ENCODE measurements around the gene PLK3. TPM values are rescaled to one million over a fixed set of nuclear protein-coding genes. Genes with fewer than 3 reads are reported as not detected.
A peak's percentile ranks its signal among the peaks of the same experiment; 100 is the strongest.

PLK3 gene
- total RNA-seq, 4 donors from 2014 or later = 7.4 to 18.4 (median 13.6) TPM

GRCh38 chr1:44817307-44817706 lies 17.1 kb downstream of the PLK3 start:
- no peak for DNase-seq
- Histone ChIP-seq H3K27ac (no peak overlapping the region), H3K9me3 (no peaks in the 10 kb centered on the region), H3K4me1 (peaks cover 4 to 34% of the 10 kb centered on the region in 2 donors), H3K4me3 (replicated peaks in 1 of 3) (no peak overlapping the region), H3K36me3 (no peaks in the 10 kb centered on the region), H3K27me3 (no peaks in the 10 kb centered on the region)
- intact Hi-C loops (cut with DNase I) = no loop called here
- TF ChIP-seq CTCF (IDR thresholded peaks at IDR 0.05) = no peak
- TF ChIP-seq POLR2A (IDR thresholded peaks at IDR 0.05) = no peak
- WGBS, 2 donors = 95 to 97% methylated on average over 2 of the region's 2 CpGs

- TF ChIP-seq CTCF (IDR thresholded peaks at IDR 0.05) (no peak), POLR2A (IDR thresholded peaks at IDR 0.05) (no peak)
- H3K9me3 ChIP-seq = no peaks in the 10 kb centered on the region
- DNase-seq = peak in 1 of 2 donors; percentile 1
- WGBS, 2 donors = 94 to 97% methylated on average over 11 of the region's 11 CpGs
- no peaks in the 10 kb centered on the region for H3K36me3 ChIP-seq
- no peaks in the 10 kb centered on the region for H3K27me3 ChIP-seq
- H3K4me3 ChIP-seq (replicated peaks in 1 of 3) = no peak overlapping the region
- H3K27ac ChIP-seq = no peak overlapping the region
- peaks cover 4 to 31% of the 10 kb centered on the region in 2 donors for H3K4me1 ChIP-seq
- intact Hi-C loops (cut with DNase I) = no loop called here
Measured at GRCh38 chr1:44817771-44818495, 17.8 kb downstream of the PLK3 start.

GRCh38 chr1:44819196-44819607 lies 19.0 kb downstream of the PLK3 start:
- Histone ChIP-seq H3K4me1 (peaks cover 4 to 25% of the 10 kb centered on the region in 2 donors), H3K27me3 (no peaks in the 10 kb centered on the region), H3K36me3 (no peaks in the 10 kb centered on the region), H3K4me3 (replicated peaks in 1 of 3) (peak overlapping the region in 2 of 3 donors; percentile 20 to 38), H3K9me3 (no peaks in the 10 kb centered on the region), H3K27ac (peak overlapping the region; percentile 97 to 98 (median 97))
- intact Hi-C loops (cut with DNase I) = no loop called here
- TF ChIP-seq POLR2A (IDR thresholded peaks at IDR 0.05) (no peak), CTCF (IDR thresholded peaks at IDR 0.05) (peak in 1 of 6 experiments; percentile 5)
- DNase-seq = no peak
- 3 to 5% methylated on average over 13 of the region's 13 CpGs for WGBS, 2 donors

GRCh38 chr1:44819608-44820327 lies 19.6 kb downstream of the PLK3 start:
- no peaks in the 10 kb centered on the region for H3K9me3 ChIP-seq
- no peaks in the 10 kb centered on the region for H3K27me3 ChIP-seq
- peaks cover 4 to 25% of the 10 kb centered on the region in 2 donors for H3K4me1 ChIP-seq
- peak; percentile 89 for DNase-seq
- intact Hi-C loops (cut with DNase I) = no loop called here
- H3K4me3 ChIP-seq (replicated peaks in 1 of 3) = peak overlapping the region in 1 of 3 donors; percentile 38
- peak in 1 of 6 experiments; percentile 17 for TF ChIP-seq CTCF (IDR thresholded peaks at IDR 0.05)
- peak in 1 of 2 donors; percentile 80 for TF ChIP-seq POLR2A (IDR thresholded peaks at IDR 0.05)
- H3K27ac ChIP-seq = peak overlapping the region; percentile 97 to 98 (median 97)
- 0 to 1% methylated on average over 33 of the region's 33 CpGs for WGBS, 2 donors
- H3K36me3 ChIP-seq = no peaks in the 10 kb centered on the region
